ENCODE data around the gene QSER1. TPM values are rescaled to one million over a fixed set of nuclear protein-coding genes. Genes with fewer than 3 reads are reported as not detected.

Gene QSER1
- total RNA-seq, 4 donors from 2014 or later = 26.0 to 44.0 (median 31.0) TPM

GRCh38 chr11:32902089-32902665 lies 9.6 kb downstream of the QSER1 start:
- TF ChIP-seq CTCF (IDR thresholded peaks at IDR 0.05; ENCODE audit: low read depth) = no peak

- no peak for TF ChIP-seq CTCF (IDR thresholded peaks at IDR 0.05; ENCODE audit: low read depth)
Measured at GRCh38 chr11:32905028-32905667, 12.5 kb downstream of the QSER1 start.

GRCh38 chr11:32908619-32909018 lies 16.0 kb downstream of the QSER1 start:
- TF ChIP-seq CTCF (IDR thresholded peaks at IDR 0.05; ENCODE audit: low read depth) = no peak

- no peak for TF ChIP-seq CTCF (IDR thresholded peaks at IDR 0.05; ENCODE audit: low read depth)
Measured at GRCh38 chr11:32911413-32911812, 18.8 kb downstream of the QSER1 start.

GRCh38 chr11:32913445-32913844 lies 20.8 kb downstream of the QSER1 start:
- no peak for TF ChIP-seq CTCF (IDR thresholded peaks at IDR 0.05; ENCODE audit: low read depth)

GRCh38 chr11:32916361-32916760 lies 23.8 kb downstream of the QSER1 start:
- no peak for TF ChIP-seq CTCF (IDR thresholded peaks at IDR 0.05; ENCODE audit: low read depth)

GRCh38 chr11:32916994-32917393 lies 24.4 kb downstream of the QSER1 start:
- TF ChIP-seq CTCF (IDR thresholded peaks at IDR 0.05; ENCODE audit: low read depth) = no peak
